HepG2 (cell line): ENCODE results near the gene RCHY1. TPM values are rescaled to one million over a fixed set of nuclear protein-coding genes. Genes with fewer than 3 reads are reported as not detected.

Experiments
- BHLHE40 ChIP-seq: IDR thresholded peaks from 2 replicates; pipeline ENCODE4 v1.6.1; 2011; ENCODE audit warnings: low read length, improper control_type of control experiment
- CEBPB ChIP-seq: IDR thresholded peaks from 2 replicates; pipeline ENCODE4 v1.6.1; 2011; ENCODE audit warnings: low read depth, low read length, improper control_type of control experiment, borderline replicate concordance
- DZIP1 ChIP-seq: sonication (generic); formaldehyde crosslinking; IDR thresholded peaks from 2 replicates; pipeline ENCODE4 v1.5.0; 2020; ENCODE audit warnings: mild to moderate bottlenecking, missing genetic modification reagents
- FOXP1 ChIP-seq, 2 experiments: fragments of 450-650 bp in 1 of 2; IDR thresholded peaks; 2 replicates each; pipeline ENCODE4 v1.6.1; 2017 to 2018; ENCODE audit warnings: antibody characterized with exemption in 1 of 2
- JUN ChIP-seq: sonication (generic); formaldehyde crosslinking; IDR thresholded peaks from 2 replicates; pipeline ENCODE4 v1.4.0; 2020; ENCODE audit warnings: mild to moderate bottlenecking, missing genetic modification reagents
- KLF15 ChIP-seq: sonication (generic); formaldehyde crosslinking; IDR thresholded peaks from 2 replicates; pipeline ENCODE4 v1.8.1; 2023; ENCODE audit warnings: borderline replicate concordance, mild to moderate bottlenecking, inconsistent platforms, missing genetic modification reagents, mixed read lengths
- MTERF4 ChIP-seq: sonication (generic); formaldehyde crosslinking; IDR thresholded peaks from 2 replicates; pipeline ENCODE4 v1.8.0; 2023; ENCODE audit warnings: mild to moderate bottlenecking, missing genetic modification reagents
- RFXAP ChIP-seq: sonication (generic); formaldehyde crosslinking; IDR thresholded peaks from 2 replicates; pipeline ENCODE4 v1.4.0; 2020; ENCODE audit warnings: missing genetic modification reagents, borderline replicate concordance
- TAF1 ChIP-seq: sonication (generic); formaldehyde crosslinking; IDR thresholded peaks from 2 replicates; pipeline ENCODE4 v1.4.0; 2020; ENCODE audit warnings: missing genetic modification reagents
- YY1 ChIP-seq: IDR thresholded peaks from 2 replicates; pipeline ENCODE4 v1.6.1; 2011; ENCODE audit warnings: low read length, low read depth, moderate library complexity, mild to moderate bottlenecking; ENCODE audit not compliant: insufficient read depth, insufficient replicate concordance
- ZNF20 ChIP-seq: sonication (generic); formaldehyde crosslinking; IDR thresholded peaks from 2 replicates; pipeline ENCODE4 v1.4.0; 2020; ENCODE audit warnings: mild to moderate bottlenecking, moderate library complexity, missing genetic modification reagents
- ZNF225 ChIP-seq: sonication (generic); formaldehyde crosslinking; IDR thresholded peaks from 2 replicates; pipeline ENCODE4 v1.4.0; 2020; ENCODE audit warnings: mild to moderate bottlenecking, missing genetic modification reagents
- ZNF333 ChIP-seq: sonication (generic); formaldehyde crosslinking; IDR thresholded peaks from 2 replicates; pipeline ENCODE4 v1.4.0; 2020; ENCODE audit warnings: mild to moderate bottlenecking, missing genetic modification reagents, borderline replicate concordance
- ZNF530 ChIP-seq: sonication (generic); formaldehyde crosslinking; IDR thresholded peaks from 2 replicates; pipeline ENCODE4 v1.5.0; 2020; ENCODE audit warnings: low read depth, mild to moderate bottlenecking, missing genetic modification reagents
- ZNF577 ChIP-seq: sonication (generic); formaldehyde crosslinking; IDR thresholded peaks from 2 replicates; pipeline ENCODE4 v1.4.0; 2020; ENCODE audit warnings: mild to moderate bottlenecking, low read depth, missing genetic modification reagents, borderline replicate concordance
- ZNF850 ChIP-seq: sonication (generic); formaldehyde crosslinking; conservative IDR thresholded peaks from 2 replicates; pipeline ENCODE4 v1.9.0; 2021; ENCODE audit warnings: mild to moderate bottlenecking, missing genetic modification reagents
- polyA plus RNA-seq, 8 experiments: library from polyadenylated mRNA; depleted of rRNA in 3 of 8; stranded (reverse) in 7 of 8; unstranded in 1 of 8; fragments of >200 nt; fragmentation: Illumina TruSeq in 4 of 8; extraction: Trizol in 4 of 8; gene quantifications; 2 replicates each; pipeline versions ENCODE4 v1.2.1 to v1.2.3, GENCODE V29; 2011 to 2016; ENCODE audit warnings: low read depth in 4 of 8, missing spikeins in 1 of 8, mixed read lengths in 1 of 8; ENCODE audit not compliant: insufficient read depth in 1 of 8
- total RNA-seq, 5 experiments: library from RNA; depleted of rRNA; stranded (reverse); fragments of >200 nt; fragmentation: Illumina TruSeq; extraction: Trizol; gene quantifications; 2 replicates each; pipeline ENCODE4 v1.2.3, GENCODE V29; 2016; ENCODE audit warnings: low read depth in 1 of 5
- TF ChIP-seq, protein P1 (sequence below): sonication (generic); formaldehyde crosslinking; IDR thresholded peaks from 2 replicates; pipeline ENCODE4 v1.4.0; 2020; ENCODE audit warnings: missing genetic modification reagents
- TF ChIP-seq, protein P2 (sequence below): IDR thresholded peaks from 2 replicates; pipeline ENCODE4 v1.6.1; 2012; ENCODE audit warnings: low read depth, low read length, improper control_type of control experiment

Gene RCHY1
- total and polyA plus RNA-seq, 2 of the 13 experiments (the other 11 are each of a cell fraction or from before 2014, with no cell fraction given), result 19.9 to 30.5 TPM

DNA sequence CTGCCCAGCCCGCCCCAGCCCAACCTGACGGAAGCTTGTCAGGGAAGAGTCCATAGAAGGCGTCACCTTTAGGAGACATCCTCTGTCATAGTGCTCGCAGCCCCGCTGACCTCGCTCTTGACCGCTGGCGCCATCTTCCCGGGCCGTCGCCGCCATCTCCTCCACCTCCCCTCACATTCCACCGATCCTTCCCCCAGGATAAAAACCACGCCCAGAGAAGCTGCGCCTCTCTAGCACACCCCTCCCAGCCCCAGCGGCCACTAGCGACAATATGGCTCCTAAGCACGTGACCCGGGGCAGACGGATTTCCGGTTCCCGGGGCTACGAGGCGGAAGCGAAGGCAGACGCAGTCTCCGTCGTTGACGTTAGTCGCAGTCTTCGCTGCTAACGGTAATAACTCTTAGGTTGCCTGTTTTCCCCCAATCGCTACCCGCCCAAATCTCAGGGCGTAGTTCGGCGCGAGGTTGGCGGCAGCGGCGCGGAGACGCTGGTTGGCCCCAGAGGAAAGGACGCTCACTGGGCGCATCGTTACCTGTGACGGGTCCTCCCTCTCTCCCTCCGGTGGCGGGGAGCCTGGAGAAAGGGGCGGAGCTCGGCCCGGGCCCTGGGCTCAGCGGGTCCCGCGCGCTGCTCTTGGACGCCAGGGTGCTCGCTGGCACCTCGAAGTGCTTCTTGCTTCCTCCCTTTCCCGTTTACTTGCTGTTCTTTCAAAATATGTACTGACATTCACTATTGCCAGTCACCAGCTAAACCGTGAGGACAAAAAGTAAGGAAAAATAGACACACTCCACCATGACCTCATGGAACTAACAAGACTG lies at the start of gene RCHY1, which contains the start of gene THAP6 (continued):
- TF ChIP-seq JUN (CRISPR knock-in tag) (no peak), ZNF530 (CRISPR knock-in tag) (no peak), ZNF225 (CRISPR knock-in tag) (no peak; the same call in 1 of the 2 replicates), BHLHE40 (peak; percentile 96), ZNF577 (CRISPR knock-in tag) (no peak), ZNF20 (CRISPR knock-in tag) (no peak), TAF1 (CRISPR knock-in tag) (peak; percentile 91), FOXP1 (IDR thresholded peaks at IDR 0.05) (no peak), FOXP1 (CRISPR knock-in tag; IDR thresholded peaks at IDR 0.05) (no peak), ZNF850 (CRISPR knock-in tag) (no peak), ZNF333 (CRISPR knock-in tag) (peak; percentile 54; the same call in 1 of the 2 replicates), DZIP1 (CRISPR knock-in tag) (no peak), MTERF4 (CRISPR knock-in tag) (no peak), KLF15 (CRISPR knock-in tag) (no peak; the same call in 1 of the 2 replicates), CEBPB (no peak), YY1 (peak; percentile 97), RFXAP (CRISPR knock-in tag) (no peak; the same call in 1 of the 2 replicates)
- TF ChIP-seq, protein P1, sequence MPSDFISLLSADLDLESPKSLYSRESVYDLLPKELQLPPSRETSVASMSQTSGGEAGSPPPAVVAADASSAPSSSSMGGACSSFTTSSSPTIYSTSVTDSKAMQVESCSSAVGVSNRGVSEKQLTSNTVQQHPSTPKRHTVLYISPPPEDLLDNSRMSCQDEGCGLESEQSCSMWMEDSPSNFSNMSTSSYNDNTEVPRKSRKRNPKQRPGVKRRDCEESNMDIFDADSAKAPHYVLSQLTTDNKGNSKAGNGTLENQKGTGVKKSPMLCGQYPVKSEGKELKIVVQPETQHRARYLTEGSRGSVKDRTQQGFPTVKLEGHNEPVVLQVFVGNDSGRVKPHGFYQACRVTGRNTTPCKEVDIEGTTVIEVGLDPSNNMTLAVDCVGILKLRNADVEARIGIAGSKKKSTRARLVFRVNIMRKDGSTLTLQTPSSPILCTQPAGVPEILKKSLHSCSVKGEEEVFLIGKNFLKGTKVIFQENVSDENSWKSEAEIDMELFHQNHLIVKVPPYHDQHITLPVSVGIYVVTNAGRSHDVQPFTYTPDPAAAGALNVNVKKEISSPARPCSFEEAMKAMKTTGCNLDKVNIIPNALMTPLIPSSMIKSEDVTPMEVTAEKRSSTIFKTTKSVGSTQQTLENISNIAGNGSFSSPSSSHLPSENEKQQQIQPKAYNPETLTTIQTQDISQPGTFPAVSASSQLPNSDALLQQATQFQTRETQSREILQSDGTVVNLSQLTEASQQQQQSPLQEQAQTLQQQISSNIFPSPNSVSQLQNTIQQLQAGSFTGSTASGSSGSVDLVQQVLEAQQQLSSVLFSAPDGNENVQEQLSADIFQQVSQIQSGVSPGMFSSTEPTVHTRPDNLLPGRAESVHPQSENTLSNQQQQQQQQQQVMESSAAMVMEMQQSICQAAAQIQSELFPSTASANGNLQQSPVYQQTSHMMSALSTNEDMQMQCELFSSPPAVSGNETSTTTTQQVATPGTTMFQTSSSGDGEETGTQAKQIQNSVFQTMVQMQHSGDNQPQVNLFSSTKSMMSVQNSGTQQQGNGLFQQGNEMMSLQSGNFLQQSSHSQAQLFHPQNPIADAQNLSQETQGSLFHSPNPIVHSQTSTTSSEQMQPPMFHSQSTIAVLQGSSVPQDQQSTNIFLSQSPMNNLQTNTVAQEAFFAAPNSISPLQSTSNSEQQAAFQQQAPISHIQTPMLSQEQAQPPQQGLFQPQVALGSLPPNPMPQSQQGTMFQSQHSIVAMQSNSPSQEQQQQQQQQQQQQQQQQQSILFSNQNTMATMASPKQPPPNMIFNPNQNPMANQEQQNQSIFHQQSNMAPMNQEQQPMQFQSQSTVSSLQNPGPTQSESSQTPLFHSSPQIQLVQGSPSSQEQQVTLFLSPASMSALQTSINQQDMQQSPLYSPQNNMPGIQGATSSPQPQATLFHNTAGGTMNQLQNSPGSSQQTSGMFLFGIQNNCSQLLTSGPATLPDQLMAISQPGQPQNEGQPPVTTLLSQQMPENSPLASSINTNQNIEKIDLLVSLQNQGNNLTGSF, result no peak
- TF ChIP-seq, protein P2, sequence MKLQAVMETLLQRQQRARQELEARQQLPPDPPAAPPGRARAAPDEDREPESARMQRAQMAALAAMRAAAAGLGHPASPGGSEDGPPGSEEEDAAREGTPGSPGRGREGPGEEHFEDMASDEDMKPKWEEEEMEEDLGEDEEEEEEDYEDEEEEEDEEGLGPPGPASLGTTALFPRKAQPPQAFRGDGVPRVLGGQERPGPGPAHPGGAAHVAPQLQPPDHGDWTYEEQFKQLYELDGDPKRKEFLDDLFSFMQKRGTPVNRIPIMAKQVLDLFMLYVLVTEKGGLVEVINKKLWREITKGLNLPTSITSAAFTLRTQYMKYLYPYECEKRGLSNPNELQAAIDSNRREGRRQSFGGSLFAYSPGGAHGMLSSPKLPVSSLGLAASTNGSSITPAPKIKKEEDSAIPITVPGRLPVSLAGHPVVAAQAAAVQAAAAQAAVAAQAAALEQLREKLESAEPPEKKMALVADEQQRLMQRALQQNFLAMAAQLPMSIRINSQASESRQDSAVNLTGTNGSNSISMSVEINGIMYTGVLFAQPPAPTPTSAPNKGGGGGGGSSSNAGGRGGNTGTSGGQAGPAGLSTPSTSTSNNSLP, result no peak
